GM18505 (cell line): ENCODE data around the gene LSM12.
A peak's percentile ranks its signal among the peaks of the same experiment; 100 is the strongest.

ENCODE experiments used
- ATAC-seq: cut with Tn5 transposase; IDR thresholded peaks from one replicate; pipeline ENCODE4 v1.9.1; 2021; ENCODE audit not compliant: unreplicated experiment
- POLR2A ChIP-seq: IDR thresholded peaks from 4 replicates; pipeline ENCODE4 v1.6.1; 2011; ENCODE audit warnings: borderline replicate concordance; ENCODE audit not compliant: insufficient read depth, insufficient read length; ENCODE audit errors: extremely low read depth

LSM12 gene

GRCh38 chr17:44066204-44066930, at the start of gene LSM12:
TSS of gene LSM12 (minus strand) at chr17:44066671. CDS start at chr17:44066587, 84 bp downstream.
- TF ChIP-seq POLR2A: peak; percentile 89
- peak; percentile 68 for ATAC-seq

- no peak for ATAC-seq
- TF ChIP-seq POLR2A: no peak
These were observed 49.3 kb upstream of the LSM12 start for GRCh38 chr17:44115585-44116415.

GRCh38 chr17:44113868-44114840, 47.7 kb upstream of the LSM12 start:
- no peak for ATAC-seq
- no peak for TF ChIP-seq POLR2A

GRCh38 chr17:44113382-44113781, 46.9 kb upstream of the LSM12 start:
- ATAC-seq: no peak
- no peak for TF ChIP-seq POLR2A

- no peak for ATAC-seq
- no peak for TF ChIP-seq POLR2A
These were observed 46.1 kb upstream of the LSM12 start for GRCh38 chr17:44112284-44113280.

- TF ChIP-seq POLR2A: no peak
- ATAC-seq: no peak
These were observed 45.3 kb upstream of the LSM12 start for GRCh38 chr17:44111777-44112176.

GRCh38 chr17:44110823-44111633, 44.6 kb upstream of the LSM12 start:
- ATAC-seq: no peak
- peak; percentile 40 for TF ChIP-seq POLR2A

- ATAC-seq: no peak
- TF ChIP-seq POLR2A: no peak
These were observed 43.7 kb upstream of the LSM12 start for GRCh38 chr17:44110011-44110686.

- no peak for ATAC-seq
- no peak for TF ChIP-seq POLR2A
These were observed 42.8 kb upstream of the LSM12 start for GRCh38 chr17:44109312-44109630.

- TF ChIP-seq POLR2A: no peak
- ATAC-seq: no peak
These were observed 42.2 kb upstream of the LSM12 start for GRCh38 chr17:44108440-44109311.
